Right lobe of liver (tissue), 6 donors: ENCODE data around the gene BCR. TPM values are rescaled to one million over a fixed set of nuclear protein-coding genes. Genes with fewer than 3 reads are reported as not detected.
A peak's percentile ranks its signal among the peaks of the same experiment; 100 is the strongest.
"Not testable (repeated sequence)": the region's sequence is repeated elsewhere in the genome, so short reads cannot be mapped to it uniquely, and the experiment has no call there.

Experiments
- ATAC-seq, 4 donors: fragments of 200-7000 bp; cut with Tn5 transposase; one replicate each; pipeline ENCODE4 v1.9.1; 2020; ENCODE audit warnings: mild to moderate bottlenecking in 4 of 4, moderate library complexity in 4 of 4
- DNase-seq, 3 donors: peaks; one replicate each; pipeline ENCODE4 v3.0.0-alpha.2; 2020
- H3K27ac ChIP-seq, 3 donors: fragments of 200-600 bp; one replicate each; pipeline ENCODE4 v1.8.0; 2022
- H3K27me3 ChIP-seq, 2 donors: fragments of 200-600 bp; one replicate each; pipeline ENCODE4 v1.8.0; 2022
- H3K36me3 ChIP-seq, 4 donors: fragments of 200-600 bp; sonication (generic) in 1 of 4; one replicate each; pipeline versions ENCODE4 v1.5.1 to v1.8.0; 2017 to 2022; ENCODE audit warnings: control low read depth in 1 of 4
- H3K4me1 ChIP-seq, 4 donors: fragments of 200-600 bp; sonication (generic) in 1 of 4; one replicate each; pipeline versions ENCODE4 v1.5.1 to v1.8.0; 2017 to 2022; ENCODE audit warnings: control low read depth in 1 of 4
- H3K4me3 ChIP-seq, 3 donors: fragments of 200-600 bp; one replicate each; pipeline ENCODE4 v1.8.0; 2022
- H3K9me3 ChIP-seq, 4 donors: fragments of 200-600 bp; sonication (generic) in 1 of 4; one replicate each; pipeline versions ENCODE4 v1.5.1 to v1.8.0; 2017 to 2022; ENCODE audit warnings: control low read depth in 1 of 4
- CTCF ChIP-seq, 4 donors: fragments of 200-600 bp in 3 of 4; fragments of 450-650 bp in 1 of 4; IDR thresholded peaks; one replicate each; pipeline versions ENCODE4 v1.5.1 to v1.8.0; 2016 to 2022; ENCODE audit warnings: antibody characterized with exemption in 4 of 4, mild to moderate bottlenecking in 2 of 4
- POLR2A ChIP-seq: fragments of 450-650 bp; IDR thresholded peaks from one replicate; pipeline ENCODE4 v1.6.1; 2017; ENCODE audit warnings: antibody characterized with exemption, mild to moderate bottlenecking
- WGBS: methylation state at CpG from one replicate; pipeline ENCODE4 v1.1.6; 2018; ENCODE audit warnings: low coverage, low lambda C conversion rate; ENCODE audit not compliant: insufficient coverage; ENCODE audit errors: missing lambda C conversion rate; 5-methylcytosine and 5-hydroxymethylcytosine counted together
- intact Hi-C, 2 donors: fragments of 100-400 bp; cut with DNase I; formaldehyde crosslinking; loops; one replicate each; pipeline versions ENCODE4 v1.11.2 to v1.14.1; 2022
- total RNA-seq, 6 experiments: library from RNA; depleted of rRNA in 2 of 6; stranded (reverse); fragments of >200 nt in 2 of 6; fragmentation: NEBNext Ultra II Directional in 3 of 6; extraction: Animal tissue kit (Norgen Biotek cat#: 25700) in 3 of 6; gene quantifications; one replicate each; pipeline versions ENCODE4 v1.1.0 to v1.2.4, GENCODE V29; 2016 to 2023
- donor health status: DM: no; HTN: yes; CAD: no.
- donor health status: DM: no; HTN: no; CAD: no.
- donor health status: DM: no; HTN: no; CAD: no.
- donor health status: DM: no; HTN: yes; CAD: no.
- donor health status: DM: no; HTN: yes; CAD: no.

The BCR gene
- total RNA-seq, 6 experiments from 2014 or later, result 22.7 to 28.8 (median 24.3) TPM

GRCh38 chr22:23313791-23314567, 133.7 kb downstream of the BCR start:
- Histone ChIP-seq H3K9me3 (no peaks in the 10 kb centered on the region), H3K4me1 (no peaks in the 10 kb centered on the region), H3K36me3 (peaks cover 0 to 4% (median 0%) of the 10 kb centered on the region in 4 donors), H3K27ac (no peak overlapping the region), H3K27me3 (no peaks in the 10 kb centered on the region), H3K4me3 (no peak overlapping the region)
- intact Hi-C loops, result loop anchor here (5.0 to 10.0 kb wide), 2 partner anchors 71 to 73 kb away; no protein-coding TSS in a partner anchor
- DNase-seq (no peak), ATAC-seq (no peak)
- TF ChIP-seq POLR2A, result no peak
- TF ChIP-seq CTCF (IDR thresholded peaks at IDR 0.05), result no peak
- 86% methylated on average over 4 of the region's 14 CpGs for WGBS

DNA sequence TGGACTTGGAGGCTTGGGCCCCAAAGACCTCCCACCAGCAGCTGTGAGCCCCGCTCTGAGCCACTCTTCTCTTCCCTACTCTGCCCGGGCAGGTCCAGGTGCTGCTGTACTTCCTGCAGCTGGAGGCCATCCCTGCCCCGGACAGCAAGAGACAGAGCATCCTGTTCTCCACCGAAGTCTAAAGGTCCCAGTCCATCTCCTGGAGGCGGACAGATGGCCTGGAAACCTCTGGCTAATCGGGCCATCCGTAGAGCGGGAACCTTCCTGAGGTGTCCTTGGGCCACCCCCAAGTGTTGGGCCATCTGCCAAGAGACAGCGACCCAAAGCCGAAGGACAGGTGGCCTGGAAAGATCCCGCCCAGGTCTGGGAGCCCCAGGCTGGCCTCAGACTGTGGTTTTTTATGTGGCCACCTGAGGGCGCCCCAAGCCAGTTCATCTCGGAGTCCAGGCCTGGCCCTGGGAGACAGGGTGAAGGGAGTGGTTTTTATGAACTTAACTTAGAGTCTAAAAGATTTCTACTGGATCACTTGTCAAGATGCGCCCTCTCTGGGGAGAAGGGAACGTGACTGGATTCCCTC, 135.1 kb downstream of the BCR start:
- H3K4me3 ChIP-seq, result no peak overlapping the region
- H3K27me3 ChIP-seq, result no peaks in the 10 kb centered on the region
- H3K36me3 ChIP-seq, result peaks cover 0 to 4% (median 0%) of the 10 kb centered on the region in 4 donors
- WGBS, result 10% methylated on average over 4 of the region's 15 CpGs
- ATAC-seq (peak; percentile 40 to 60 (median 56)), DNase-seq (peak in 2 of 3 donors; percentile 69 to 71)
- peak; percentile 20 to 79 (median 74) for TF ChIP-seq CTCF (IDR thresholded peaks at IDR 0.05)
- TF ChIP-seq POLR2A, result no peak
- H3K9me3 ChIP-seq, result no peaks in the 10 kb centered on the region
- intact Hi-C loops, result loop anchor here in 1 of 2 donors (10.0 kb wide), 1 partner anchor 69 kb away; no protein-coding TSS in a partner anchor
- H3K4me1 ChIP-seq, result no peaks in the 10 kb centered on the region
- H3K27ac ChIP-seq, result no peak overlapping the region

DNA sequence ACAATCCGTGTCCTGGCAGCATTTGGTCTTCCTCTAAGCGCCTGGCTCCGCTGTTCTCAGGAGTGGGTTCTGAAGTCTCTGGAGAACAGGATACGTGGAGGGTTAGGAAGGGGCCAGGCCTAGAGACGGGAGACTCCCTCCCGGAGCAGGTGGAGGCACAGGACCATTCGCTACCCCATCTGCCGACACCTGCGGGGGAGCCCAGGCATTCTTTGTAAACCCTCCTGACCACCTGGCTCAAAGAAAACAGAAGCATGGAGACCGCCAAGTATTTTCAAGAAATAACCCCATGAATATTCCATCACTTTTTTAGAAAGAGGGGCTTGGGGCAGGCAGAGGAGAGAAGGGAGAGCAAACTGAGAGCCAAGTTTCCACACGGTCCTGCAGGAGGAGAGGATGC, 136.3 kb downstream of the BCR start:
- not testable (repeated sequence) for DNase-seq, H3K27ac ChIP-seq, ATAC-seq, H3K9me3 ChIP-seq, H3K4me3 ChIP-seq, H3K27me3 ChIP-seq, H3K36me3 ChIP-seq, H3K4me1 ChIP-seq
- WGBS, result 82% methylated on average over 5 of the region's 11 CpGs
- intact Hi-C loops, result loop anchor here in 1 of 2 donors (10.0 kb wide), 1 partner anchor 68 kb away; no protein-coding TSS in a partner anchor

- H3K27ac ChIP-seq, H3K27me3 ChIP-seq, H3K4me1 ChIP-seq, ATAC-seq, H3K9me3 ChIP-seq, H3K36me3 ChIP-seq, H3K4me3 ChIP-seq, DNase-seq: not testable (repeated sequence)
- intact Hi-C loops, result loop anchor here in 1 of 2 donors (10.0 kb wide), 1 partner anchor 66 kb away; no protein-coding TSS in a partner anchor
- no CpG with 5 or more reads among the region's 9 CpGs for WGBS
Observed at GRCh38 chr22:23318316-23318715, 138.0 kb downstream of the BCR start.

GRCh38 chr22:23322497-23323080, 142.3 kb downstream of the BCR start:
- H3K4me1 ChIP-seq, H3K4me3 ChIP-seq, DNase-seq, H3K27me3 ChIP-seq, H3K9me3 ChIP-seq, intact Hi-C loops, H3K36me3 ChIP-seq, H3K27ac ChIP-seq: not testable (repeated sequence)
- WGBS, result 67% methylated on average over 12 of the region's 19 CpGs
- TF ChIP-seq CTCF (IDR thresholded peaks at IDR 0.05), result peak; percentile 8 to 24 (median 18)
- peak in 1 of 4 donors; percentile 33 for ATAC-seq

DNA sequence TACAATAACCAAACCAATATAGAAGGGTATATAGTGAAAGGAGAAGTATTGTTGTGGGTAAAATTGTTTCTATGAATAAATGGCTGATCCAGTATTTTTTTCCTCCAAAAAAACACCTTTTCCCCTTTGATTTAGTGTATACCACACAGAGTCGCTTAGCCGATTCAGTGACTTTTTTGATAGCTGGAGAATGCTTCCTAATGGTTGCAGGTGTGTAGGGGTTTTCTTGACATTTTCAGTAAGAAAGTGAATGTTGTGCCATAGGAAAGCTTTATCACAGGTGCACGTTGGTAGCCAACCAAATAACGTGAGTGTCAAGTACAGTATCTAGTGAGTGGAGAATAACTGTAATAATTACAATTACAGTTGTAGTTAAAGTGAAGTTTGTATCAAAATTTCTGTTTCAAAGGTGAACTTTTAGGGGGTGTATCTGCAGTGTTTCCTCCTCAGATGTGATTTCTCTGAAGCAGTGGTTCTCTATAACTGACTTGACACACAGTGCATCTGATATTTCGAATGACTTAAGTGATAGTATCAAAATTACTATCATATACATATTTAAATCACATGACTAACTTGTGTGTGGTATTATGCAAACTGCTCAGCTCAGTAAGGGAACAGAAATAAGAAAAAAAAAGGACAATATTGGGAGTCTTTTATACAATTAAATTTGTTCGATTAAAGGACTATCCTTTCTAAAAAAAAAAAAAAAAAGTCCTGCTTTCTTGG, 143.8 kb downstream of the BCR start:
- WGBS, result 50% methylated on average over 2 of the region's 6 CpGs
- DNase-seq, H3K27me3 ChIP-seq, H3K27ac ChIP-seq, ATAC-seq, intact Hi-C loops, H3K4me3 ChIP-seq, H3K36me3 ChIP-seq, H3K4me1 ChIP-seq, H3K9me3 ChIP-seq: not testable (repeated sequence)
